Loucy (cell line): ENCODE results near the gene CH25H.
A peak's percentile ranks its signal among the peaks of the same experiment; 100 is the strongest.

Source experiments
- EZH2phosphoT487 ChIP-seq: fragments of 200-600 bp; IDR thresholded peaks from 2 replicates; pipeline ENCODE4 v1.6.1; 2018; ENCODE audit warnings: antibody characterized with exemption, mild to moderate bottlenecking, moderate library complexity, borderline replicate concordance
- TF ChIP-seq, protein P1 (sequence below): fragments of 200-600 bp; sonication (generic); conservative IDR thresholded peaks from 2 replicates; pipeline ENCODE4 v1.5.1; 2014; ENCODE audit warnings: mild to moderate bottlenecking, antibody characterized with exemption, low read length

DNA sequence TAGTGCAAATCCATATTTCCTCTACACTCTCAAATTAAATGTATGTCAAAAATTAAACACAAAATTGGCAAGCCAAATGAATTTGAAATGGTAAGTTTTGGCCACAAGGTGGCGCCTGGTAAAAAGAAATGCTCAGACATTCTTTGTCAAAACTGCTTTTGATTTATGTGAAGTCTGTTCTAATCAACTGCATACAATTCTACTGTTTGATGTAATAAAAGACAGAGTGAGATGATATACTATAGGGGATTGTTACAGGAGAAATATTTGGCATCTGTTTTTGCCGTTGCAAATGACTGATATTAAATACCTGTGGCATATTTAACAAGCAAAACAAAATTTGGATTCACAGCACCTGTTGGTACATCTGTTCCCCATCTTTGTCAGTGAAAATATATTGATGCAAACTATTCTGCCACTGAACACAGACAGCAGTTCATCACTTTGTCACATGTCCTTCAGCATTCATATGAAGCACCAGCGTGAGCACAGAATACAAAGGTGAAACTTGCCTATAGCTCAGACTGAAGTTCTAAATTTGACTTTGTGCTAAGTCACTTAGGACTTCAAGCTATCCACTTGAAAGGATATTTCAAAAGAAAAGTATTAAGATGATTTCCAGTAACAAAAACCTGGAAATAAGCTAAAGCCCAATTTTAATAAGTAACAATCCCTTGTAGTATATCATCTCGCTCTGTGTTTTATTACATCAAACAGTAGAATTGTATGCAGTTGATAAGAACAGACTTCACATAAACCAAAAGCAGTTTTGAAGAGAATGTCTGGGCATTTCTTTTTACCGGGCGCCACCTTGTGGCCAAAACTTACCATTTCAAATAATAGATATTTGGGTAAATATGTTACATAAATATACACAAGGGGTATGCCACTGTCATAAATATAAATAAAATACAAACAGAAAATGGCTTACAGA is 10.2 kb upstream of the CH25H start:
- TF ChIP-seq, protein P1, sequence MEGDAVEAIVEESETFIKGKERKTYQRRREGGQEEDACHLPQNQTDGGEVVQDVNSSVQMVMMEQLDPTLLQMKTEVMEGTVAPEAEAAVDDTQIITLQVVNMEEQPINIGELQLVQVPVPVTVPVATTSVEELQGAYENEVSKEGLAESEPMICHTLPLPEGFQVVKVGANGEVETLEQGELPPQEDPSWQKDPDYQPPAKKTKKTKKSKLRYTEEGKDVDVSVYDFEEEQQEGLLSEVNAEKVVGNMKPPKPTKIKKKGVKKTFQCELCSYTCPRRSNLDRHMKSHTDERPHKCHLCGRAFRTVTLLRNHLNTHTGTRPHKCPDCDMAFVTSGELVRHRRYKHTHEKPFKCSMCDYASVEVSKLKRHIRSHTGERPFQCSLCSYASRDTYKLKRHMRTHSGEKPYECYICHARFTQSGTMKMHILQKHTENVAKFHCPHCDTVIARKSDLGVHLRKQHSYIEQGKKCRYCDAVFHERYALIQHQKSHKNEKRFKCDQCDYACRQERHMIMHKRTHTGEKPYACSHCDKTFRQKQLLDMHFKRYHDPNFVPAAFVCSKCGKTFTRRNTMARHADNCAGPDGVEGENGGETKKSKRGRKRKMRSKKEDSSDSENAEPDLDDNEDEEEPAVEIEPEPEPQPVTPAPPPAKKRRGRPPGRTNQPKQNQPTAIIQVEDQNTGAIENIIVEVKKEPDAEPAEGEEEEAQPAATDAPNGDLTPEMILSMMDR, result peak; percentile 80
- no peak for TF ChIP-seq EZH2phosphoT487
